GM23338 (cell line): Measurements from ENCODE around the gene DNASE1L1. TPM values are rescaled to one million over a fixed set of nuclear protein-coding genes. Genes with fewer than 3 reads are reported as not detected.

Experiments used
- ATAC-seq: fragments of 200-7000 bp; cut with Tn5 transposase; 3 replicates; pipeline ENCODE4 v1.9.1; 2020
- DNase-seq: peaks from one replicate; pipeline ENCODE4 v3.0.0-alpha.2; 2015; ENCODE audit warnings: low spot score
- H2AFZ ChIP-seq: fragments of 200-600 bp; sonication (generic); 2 replicates; pipeline ENCODE4 v1.8.0; 2016; ENCODE audit warnings: antibody characterized with exemption, mild to moderate bottlenecking, moderate library complexity
- H3F3A ChIP-seq: fragments of 200-600 bp; sonication (generic); replicated peaks from 2 replicates; pipeline ENCODE4 v1.8.0; 2017; ENCODE audit warnings: antibody characterized with exemption, mixed run types, low read depth
- H3K27ac ChIP-seq: fragments of 200-600 bp; sonication (generic); 2 replicates; pipeline ENCODE4 v1.6.1; 2016; ENCODE audit warnings: low read depth
- H3K27me3 ChIP-seq: fragments of 200-600 bp; sonication (generic); 2 replicates; pipeline ENCODE4 v1.8.0; 2016; ENCODE audit warnings: mild to moderate bottlenecking, mixed run types, moderate library complexity; ENCODE audit not compliant: insufficient read depth
- H3K36me3 ChIP-seq: fragments of 200-600 bp; sonication (generic); 2 replicates; pipeline ENCODE4 v1.8.0; 2016; ENCODE audit warnings: mild to moderate bottlenecking; ENCODE audit not compliant: insufficient read depth
- H3K4me1 ChIP-seq: fragments of 200-600 bp; sonication (generic); 2 replicates; pipeline ENCODE4 v1.8.0; 2016; ENCODE audit warnings: mild to moderate bottlenecking, moderate library complexity; ENCODE audit not compliant: insufficient read depth
- H3K4me2 ChIP-seq: fragments of 200-600 bp; sonication (generic); 2 replicates; pipeline ENCODE4 v1.7.1; 2017; ENCODE audit warnings: mixed run types
- H3K4me3 ChIP-seq: fragments of 200-600 bp; sonication (generic); 2 replicates; pipeline ENCODE4 v1.6.1; 2016; ENCODE audit warnings: mixed run types
- H3K79me2 ChIP-seq: fragments of 200-600 bp; sonication (generic); replicated peaks from 2 replicates; pipeline ENCODE4 v1.8.0; 2017; ENCODE audit warnings: mild to moderate bottlenecking; ENCODE audit not compliant: insufficient read depth
- H3K9me2 ChIP-seq: fragments of 200-600 bp; sonication (generic); 2 replicates; pipeline ENCODE4 v1.8.0; 2017; ENCODE audit not compliant: insufficient read depth
- H4K20me1 ChIP-seq: fragments of 200-600 bp; sonication (generic); replicated peaks from 2 replicates; pipeline ENCODE4 v1.8.0; 2017; ENCODE audit warnings: mild to moderate bottlenecking; ENCODE audit not compliant: insufficient read depth
- H3K27ac Mint-ChIP-seq: 2 replicates; pipeline ENCODE4 v1.8.0; 2020; ENCODE audit warnings: inconsistent platforms, mild to moderate bottlenecking, moderate library complexity, mixed read lengths
- H3K27me3 Mint-ChIP-seq: 3 replicates; pipeline ENCODE4 v1.8.0; 2022; ENCODE audit warnings: low read depth, mild to moderate bottlenecking, moderate library complexity, mixed read lengths, inconsistent platforms; ENCODE audit not compliant: insufficient read depth, poor library complexity
- H3K36me3 Mint-ChIP-seq: 3 replicates; pipeline ENCODE4 v1.8.0; 2021; ENCODE audit warnings: low read depth, mild to moderate bottlenecking, inconsistent platforms, moderate library complexity, mixed read lengths
- H3K4me1 Mint-ChIP-seq: 3 replicates; pipeline ENCODE4 v1.8.0; 2020; ENCODE audit warnings: mild to moderate bottlenecking, inconsistent platforms, mixed read lengths
- H3K4me3 Mint-ChIP-seq: 3 replicates; pipeline ENCODE4 v1.8.0; 2021; ENCODE audit warnings: moderate library complexity, mild to moderate bottlenecking, inconsistent platforms, mixed read lengths
- H3K9me3 Mint-ChIP-seq: 3 replicates; pipeline ENCODE4 v1.8.0; 2020; ENCODE audit warnings: moderate library complexity, mild to moderate bottlenecking, inconsistent platforms, mixed read lengths
- CREB1 ChIP-seq: fragments of 250-450 bp; sonication (Bioruptor Pico); IDR thresholded peaks from 2 replicates; pipeline ENCODE4 v1.5.0; 2020; ENCODE audit warnings: low read depth, mild to moderate bottlenecking, moderate library complexity
- EZH2 ChIP-seq: fragments of 200-600 bp; sonication (generic); IDR thresholded peaks from one replicate; pipeline ENCODE4 v1.8.0; 2017; ENCODE audit warnings: antibody characterized with exemption, mild to moderate bottlenecking, low read depth; ENCODE audit not compliant: unreplicated experiment
- EZH2phosphoT487 ChIP-seq: fragments of 200-600 bp; sonication (generic); IDR thresholded peaks from one replicate; pipeline ENCODE4 v1.8.1; 2018; ENCODE audit warnings: antibody characterized with exemption; ENCODE audit not compliant: unreplicated experiment
- JUNB ChIP-seq: IDR thresholded peaks from one replicate; pipeline ENCODE4 v1.6.1; 2016; ENCODE audit warnings: antibody characterized with exemption; ENCODE audit not compliant: unreplicated experiment
- NANOG ChIP-seq: IDR thresholded peaks from 2 replicates; pipeline ENCODE4 v1.6.1; 2016; ENCODE audit warnings: antibody characterized with exemption, borderline replicate concordance
- POLR2AphosphoS5 ChIP-seq: IDR thresholded peaks from 2 replicates; pipeline ENCODE4 v1.6.1; 2016; ENCODE audit warnings: antibody characterized with exemption, low read depth
- REST ChIP-seq: IDR thresholded peaks from one replicate; pipeline ENCODE4 v1.6.1; 2018; ENCODE audit warnings: antibody characterized with exemption; ENCODE audit not compliant: unreplicated experiment
- STAT1 ChIP-seq: IDR thresholded peaks from one replicate; pipeline ENCODE4 v1.6.1; 2016; ENCODE audit warnings: antibody characterized with exemption; ENCODE audit not compliant: unreplicated experiment
- ZNF114 ChIP-seq: fragments of 250-450 bp; sonication (Bioruptor Pico); IDR thresholded peaks from 2 replicates; pipeline ENCODE4 v1.5.0; 2020; ENCODE audit warnings: mild to moderate bottlenecking, moderate library complexity
- ZNF331 ChIP-seq: fragments of 250-450 bp; sonication (Bioruptor Pico); IDR thresholded peaks from 2 replicates; pipeline ENCODE4 v1.5.0; 2020; ENCODE audit warnings: low read depth, mild to moderate bottlenecking, moderate library complexity
- ZNF462 ChIP-seq: fragments of 250-450 bp; sonication (Bioruptor Pico); IDR thresholded peaks from 2 replicates; pipeline ENCODE4 v1.5.0; 2020; ENCODE audit warnings: mild to moderate bottlenecking, moderate library complexity
- polyA plus RNA-seq: library from polyadenylated mRNA; unstranded; fragments of >200 nt; fragmentation: Nextera tagmentation; extraction: Ambion mirVana; gene quantifications from 2 replicates; pipeline ENCODE4 v1.2.1, GENCODE V29; 2016
- total RNA-seq: library from RNA; depleted of rRNA; stranded (reverse); fragments of >200 nt; shearing (Covaris generic); gene quantifications from 2 replicates; pipeline ENCODE4 v1.2.3, GENCODE V29; 2014
- TF ChIP-seq, protein P1 (sequence below), 2 experiments: fragments of 200-600 bp in 1 of 2; sonication (generic) in 1 of 2; conservative IDR thresholded peaks; 2 replicates each; pipeline versions ENCODE4 v1.5.1 to v1.6.1; 2016 to 2017; ENCODE audit warnings: antibody characterized with exemption in 2 of 2, low read depth in 2 of 2, mild to moderate bottlenecking in 2 of 2, moderate library complexity in 1 of 2
- TF ChIP-seq, protein P2 (sequence below): IDR thresholded peaks from 2 replicates; pipeline ENCODE4 v1.6.1; 2016; ENCODE audit warnings: antibody characterized with exemption

DNASE1L1 gene
- total and polyA plus RNA-seq, 2 experiments from 2014 or later, result 3.3 to 16.1 TPM

DNA sequence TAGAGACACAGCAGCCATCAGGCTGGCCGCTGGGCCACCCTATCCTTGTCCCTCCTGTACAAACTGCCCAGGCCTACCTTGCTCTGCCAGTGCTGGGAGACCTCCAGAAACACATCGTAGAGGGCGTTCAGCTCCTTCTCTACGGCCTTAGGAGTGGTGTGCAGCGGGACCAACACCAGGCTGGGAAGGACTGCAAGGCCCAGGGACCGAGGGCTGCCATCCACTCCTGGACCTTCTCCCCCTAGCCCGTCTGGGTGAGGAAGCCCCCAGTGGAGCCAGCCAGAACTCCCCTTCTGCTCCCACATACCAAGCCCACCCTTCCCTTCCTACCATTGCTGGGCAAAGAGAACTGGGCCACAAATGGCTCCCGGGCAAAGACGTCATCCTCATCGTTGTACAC lies 5.9 kb downstream of the DNASE1L1 start:
- H3K27ac Mint-ChIP-seq, result no peak overlapping the region
- peaks cover 9% of the 10 kb centered on the region; the same call in 1 of the 3 replicates for H3K9me3 Mint-ChIP-seq
- Histone ChIP-seq H3K4me2 (no peak overlapping the region), H3K4me3 (no peak overlapping the region), H3K27ac (no peak overlapping the region), H3F3A (peaks cover 21% of the 10 kb centered on the region), H3K9me2 (no peaks in the 10 kb centered on the region), H3K36me3 (peaks cover 4% of the 10 kb centered on the region; the same call in 1 of the 2 replicates), H3K27me3 (no peaks in the 10 kb centered on the region), H3K4me1 (peaks cover 6% of the 10 kb centered on the region; the same call in 1 of the 2 replicates), H4K20me1 (no peaks in the 10 kb centered on the region), H3K79me2 (peaks cover 16% of the 10 kb centered on the region), H2AFZ (no peak overlapping the region)
- no peak overlapping the region for H3K4me3 Mint-ChIP-seq
- DNase-seq (no peak), ATAC-seq (no peak)
- TF ChIP-seq, protein P1, sequence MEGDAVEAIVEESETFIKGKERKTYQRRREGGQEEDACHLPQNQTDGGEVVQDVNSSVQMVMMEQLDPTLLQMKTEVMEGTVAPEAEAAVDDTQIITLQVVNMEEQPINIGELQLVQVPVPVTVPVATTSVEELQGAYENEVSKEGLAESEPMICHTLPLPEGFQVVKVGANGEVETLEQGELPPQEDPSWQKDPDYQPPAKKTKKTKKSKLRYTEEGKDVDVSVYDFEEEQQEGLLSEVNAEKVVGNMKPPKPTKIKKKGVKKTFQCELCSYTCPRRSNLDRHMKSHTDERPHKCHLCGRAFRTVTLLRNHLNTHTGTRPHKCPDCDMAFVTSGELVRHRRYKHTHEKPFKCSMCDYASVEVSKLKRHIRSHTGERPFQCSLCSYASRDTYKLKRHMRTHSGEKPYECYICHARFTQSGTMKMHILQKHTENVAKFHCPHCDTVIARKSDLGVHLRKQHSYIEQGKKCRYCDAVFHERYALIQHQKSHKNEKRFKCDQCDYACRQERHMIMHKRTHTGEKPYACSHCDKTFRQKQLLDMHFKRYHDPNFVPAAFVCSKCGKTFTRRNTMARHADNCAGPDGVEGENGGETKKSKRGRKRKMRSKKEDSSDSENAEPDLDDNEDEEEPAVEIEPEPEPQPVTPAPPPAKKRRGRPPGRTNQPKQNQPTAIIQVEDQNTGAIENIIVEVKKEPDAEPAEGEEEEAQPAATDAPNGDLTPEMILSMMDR (conservative IDR thresholded peaks at IDR 0.05; ENCODE audit: low read depth in 2 of 2), result no peak
- TF ChIP-seq ZNF462 (CRISPR knock-in tag), result no peak
- TF ChIP-seq, protein P2, sequence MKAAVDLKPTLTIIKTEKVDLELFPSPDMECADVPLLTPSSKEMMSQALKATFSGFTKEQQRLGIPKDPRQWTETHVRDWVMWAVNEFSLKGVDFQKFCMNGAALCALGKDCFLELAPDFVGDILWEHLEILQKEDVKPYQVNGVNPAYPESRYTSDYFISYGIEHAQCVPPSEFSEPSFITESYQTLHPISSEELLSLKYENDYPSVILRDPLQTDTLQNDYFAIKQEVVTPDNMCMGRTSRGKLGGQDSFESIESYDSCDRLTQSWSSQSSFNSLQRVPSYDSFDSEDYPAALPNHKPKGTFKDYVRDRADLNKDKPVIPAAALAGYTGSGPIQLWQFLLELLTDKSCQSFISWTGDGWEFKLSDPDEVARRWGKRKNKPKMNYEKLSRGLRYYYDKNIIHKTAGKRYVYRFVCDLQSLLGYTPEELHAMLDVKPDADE, result no peak
- no peak for TF ChIP-seq EZH2
- TF ChIP-seq CREB1 (CRISPR knock-in tag), result no peak
- TF ChIP-seq EZH2phosphoT487, result no peak
- no peak for TF ChIP-seq POLR2AphosphoS5
- TF ChIP-seq ZNF114 (CRISPR knock-in tag), result no peak
- TF ChIP-seq JUNB, result no peak
- no peak for TF ChIP-seq ZNF331 (CRISPR knock-in tag)
- TF ChIP-seq NANOG, result no peak
- no peak for TF ChIP-seq STAT1
- TF ChIP-seq REST, result no peak
- peaks cover 39% of the 10 kb centered on the region for H3K27me3 Mint-ChIP-seq
- peaks cover 34% of the 10 kb centered on the region for H3K36me3 Mint-ChIP-seq
- peaks cover 13% of the 10 kb centered on the region; the same call in 2 of the 3 replicates for H3K4me1 Mint-ChIP-seq
